Endometrial microvascular endothelial cells (primary cell): Measurements from ENCODE around the gene PPP3CA. TPM values are rescaled to one million over a fixed set of nuclear protein-coding genes. Genes with fewer than 3 reads are reported as not detected.

Experiments used
- in situ Hi-C: cut with HindIII; loops from 2 replicates; pipeline ENCODE4 v1.10.0; 2017; ENCODE audit warnings: low sequenced_read_pairs, low pct_unique_long_range_greater_than_20kb; ENCODE audit errors: inconsistent ontology term
- total RNA-seq: library from RNA; depleted of rRNA; stranded (reverse); fragments of >200 nt; gene quantifications from one replicate; pipeline ENCODE4 v1.2.3, GENCODE V29; 2015; ENCODE audit errors: inconsistent ontology term

PPP3CA gene
- total RNA-seq, 1 donor from 2014 or later, result 33.0 TPM

DNA sequence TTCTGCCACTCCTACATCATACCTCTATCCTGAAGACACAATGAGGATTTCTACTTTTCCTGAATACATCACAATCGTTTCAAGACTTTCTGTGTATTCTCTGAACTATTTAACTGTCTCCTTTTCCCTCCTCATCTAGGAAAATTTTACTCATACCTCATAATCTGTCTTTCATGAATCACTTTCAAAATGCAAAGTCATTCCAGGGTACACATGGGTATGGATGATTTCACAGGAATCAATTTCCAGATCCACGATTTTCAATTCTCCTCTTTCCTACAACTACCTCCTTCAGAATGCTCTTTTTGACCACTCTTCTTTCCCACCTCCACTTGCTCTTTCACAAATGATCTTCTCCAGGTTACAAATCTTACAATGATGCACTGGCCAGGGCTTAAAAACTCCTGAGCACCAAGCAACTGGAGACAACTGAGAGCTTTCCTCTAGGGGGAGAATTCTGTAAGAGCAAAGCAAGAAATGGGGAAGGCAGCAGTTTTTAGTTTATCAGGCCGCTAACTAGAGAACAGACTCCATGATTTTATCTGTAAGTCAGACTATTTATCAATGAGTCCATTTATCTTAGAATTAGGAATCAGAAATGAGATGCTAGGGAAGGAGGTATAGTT, 116.4 kb downstream of the PPP3CA start:
- in situ Hi-C loops, result no loop called here

DNA sequence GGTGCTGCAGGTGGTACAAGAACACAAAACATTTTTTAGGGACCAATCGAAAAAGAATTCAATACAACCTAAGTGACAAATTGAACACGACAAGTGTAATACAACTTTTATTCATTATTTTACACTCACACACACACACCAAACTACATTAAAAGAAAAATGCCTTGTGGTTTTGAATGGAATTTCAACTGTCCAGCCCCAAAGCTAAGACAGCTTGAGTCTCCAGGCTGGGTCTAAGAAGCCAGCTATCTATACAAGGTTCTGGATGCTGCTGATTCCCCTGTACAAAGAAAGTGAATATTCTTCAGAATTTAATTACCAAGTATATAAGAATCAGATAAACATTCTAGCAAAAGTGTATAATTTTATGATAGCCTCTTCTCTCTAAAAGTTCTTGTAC, 118.2 kb downstream of the PPP3CA start:
- in situ Hi-C loops, result no loop called here

DNA sequence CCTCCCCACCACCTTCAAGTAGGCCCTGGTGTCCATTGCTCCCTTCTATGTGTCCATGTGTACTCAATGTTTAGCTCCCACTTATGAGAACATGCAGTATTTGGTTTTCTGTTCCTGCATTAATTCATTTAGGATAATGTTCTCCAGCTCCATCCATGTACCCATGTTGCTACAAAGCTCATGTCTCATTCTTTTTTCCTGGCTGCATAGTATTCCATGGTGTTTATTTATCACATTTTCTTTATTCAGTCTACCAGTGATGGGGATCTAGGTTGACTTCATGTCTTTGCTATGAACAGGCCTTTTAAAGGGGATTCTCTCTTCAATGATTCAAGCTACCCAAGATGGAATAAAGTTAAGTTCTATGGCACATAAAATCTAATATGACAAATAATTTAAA, 119.6 kb downstream of the PPP3CA start:
- in situ Hi-C loops, result no loop called here

DNA sequence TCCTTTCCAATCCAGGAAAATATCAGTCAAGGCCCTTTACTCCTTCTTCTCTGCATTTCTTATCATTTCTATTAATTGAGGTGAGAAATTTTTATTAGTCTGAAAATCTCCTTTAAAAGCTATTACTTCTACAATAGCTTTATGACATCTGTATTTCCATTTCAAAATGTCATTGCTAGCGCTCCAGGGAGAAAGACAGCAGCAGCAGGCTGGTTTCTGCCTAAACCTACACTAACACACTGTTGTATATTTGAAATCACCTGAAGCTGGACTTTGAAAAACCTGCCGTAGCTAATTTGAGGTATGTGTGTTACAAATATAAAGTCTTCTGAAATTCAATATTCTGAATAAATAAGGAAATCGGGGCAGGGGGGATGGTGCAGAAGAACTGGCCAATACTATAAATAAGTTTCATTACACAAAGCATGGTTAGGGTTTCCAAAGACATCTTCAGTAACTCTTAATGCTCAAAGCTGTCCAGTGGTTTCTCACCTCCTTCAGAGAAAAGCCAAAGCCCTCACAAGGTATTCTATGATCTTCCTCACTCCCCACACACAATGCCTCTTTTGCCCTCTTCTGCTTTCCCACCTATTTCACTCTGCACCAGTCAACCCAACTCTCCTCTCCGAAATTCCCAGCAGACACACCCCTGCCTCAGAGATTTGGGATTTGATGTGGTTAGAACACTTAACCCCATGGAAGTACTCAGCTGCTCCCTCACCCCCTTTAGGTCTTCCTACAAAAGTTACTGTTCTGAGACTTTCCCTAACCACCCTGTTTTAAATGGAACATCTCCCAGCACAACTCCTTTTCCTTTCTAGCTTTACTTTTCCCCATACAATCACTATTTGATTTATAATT, 122.7 kb downstream of the PPP3CA start:
- in situ Hi-C loops, result no loop called here

DNA sequence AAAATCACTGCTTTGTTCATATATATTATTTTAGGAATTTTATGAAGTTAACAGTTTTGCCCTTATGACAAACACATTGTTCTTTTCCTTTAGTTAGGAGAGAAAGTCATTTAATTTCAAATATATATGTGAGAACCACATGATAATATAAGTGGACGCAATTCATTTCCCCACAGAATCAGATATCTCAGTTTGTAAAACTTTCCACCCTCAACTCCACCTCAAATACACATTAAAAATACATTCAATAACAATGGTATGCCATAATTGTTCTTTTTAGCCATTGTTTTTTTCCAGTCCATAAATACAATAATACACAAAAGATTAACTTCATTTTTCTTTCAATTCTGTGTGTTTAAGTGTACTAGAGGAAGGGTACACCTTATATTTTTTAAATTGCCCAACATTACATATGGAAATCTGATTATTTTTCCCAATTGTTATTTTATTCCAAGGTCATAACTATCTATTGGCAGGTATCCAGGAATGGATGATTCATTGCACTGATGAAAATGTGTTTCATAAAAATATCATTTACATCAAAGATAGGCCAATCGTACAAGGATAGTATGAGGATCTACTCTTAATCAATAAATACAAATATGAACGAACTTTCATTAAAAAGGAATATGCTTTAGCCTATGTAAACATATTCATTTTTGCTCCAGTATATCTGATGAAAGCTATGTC, 125.0 kb downstream of the PPP3CA start:
- in situ Hi-C loops, result no loop called here

DNA sequence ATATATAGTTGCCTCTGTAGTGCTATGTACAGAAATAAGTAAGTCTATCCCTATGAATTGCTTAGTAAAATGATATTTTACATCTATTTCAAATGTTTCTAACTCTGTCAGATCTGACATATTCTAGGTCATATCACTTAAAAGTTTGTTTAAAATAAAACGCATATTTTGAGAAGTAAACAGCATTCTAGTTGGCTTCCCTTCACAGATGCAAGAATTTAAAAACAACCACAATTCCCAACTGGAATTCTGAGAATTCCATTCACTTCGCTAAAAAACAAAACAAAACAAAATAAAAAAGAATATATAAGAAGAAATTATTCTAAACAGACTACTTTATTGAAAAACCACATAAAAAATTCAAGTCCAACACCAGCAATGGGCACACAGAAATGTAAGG, 126.0 kb downstream of the PPP3CA start:
- in situ Hi-C loops, result no loop called here

DNA sequence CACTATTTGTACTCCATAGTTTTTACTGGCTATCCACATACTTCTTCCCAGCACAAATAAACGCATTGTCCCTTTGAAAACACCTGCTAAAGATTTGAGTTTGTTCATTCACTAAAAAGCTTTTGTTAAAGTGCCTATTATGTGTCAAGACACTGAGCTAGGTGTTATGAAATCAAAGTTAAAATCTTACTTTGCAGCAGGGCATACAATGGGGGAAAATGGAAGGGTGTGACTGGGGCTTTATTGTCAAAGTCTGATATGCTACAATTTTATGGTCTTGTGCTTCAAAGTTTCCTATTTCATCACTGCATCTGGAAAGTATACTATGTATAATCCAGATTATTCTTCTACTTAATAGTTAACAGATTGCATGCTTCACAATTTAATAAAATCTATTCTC, 128.4 kb downstream of the PPP3CA start:
- in situ Hi-C loops, result no loop called here

GRCh38 chr4:101218346-101218745, 129.0 kb downstream of the PPP3CA start:
- in situ Hi-C loops, result no loop called here

DNA sequence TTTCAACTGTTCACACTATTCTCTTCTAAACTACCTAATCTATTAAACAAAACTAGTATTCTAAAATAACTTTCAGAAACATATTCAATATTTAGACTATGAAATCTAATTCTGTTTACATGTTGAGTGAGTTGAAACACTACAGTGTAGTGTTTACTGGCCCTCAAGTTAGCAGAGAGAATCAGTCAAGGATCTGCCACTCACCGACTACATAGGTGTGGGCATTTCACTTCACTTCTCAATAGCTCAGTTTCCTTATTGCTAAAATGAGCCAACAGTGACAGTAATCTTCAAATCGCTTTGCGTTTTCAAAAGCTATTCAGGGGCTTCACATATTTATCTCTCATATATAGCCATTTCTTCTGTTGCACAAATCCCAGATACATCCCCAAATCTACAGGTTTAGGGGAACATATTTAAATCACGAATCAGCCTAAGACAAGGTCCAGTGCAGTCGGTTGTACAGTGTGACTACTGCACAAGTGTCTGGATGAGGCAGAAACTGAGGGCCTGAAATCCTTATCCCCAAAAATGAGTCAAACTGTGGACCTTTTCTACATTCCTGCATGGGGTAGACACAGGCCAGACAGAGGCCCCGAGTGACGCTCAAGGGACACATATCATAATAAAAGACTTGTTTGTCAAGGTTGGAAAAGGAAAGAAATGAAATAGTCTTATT, 129.8 kb downstream of the PPP3CA start:
- in situ Hi-C loops, result no loop called here

- in situ Hi-C loops, result no loop called here
Observed at GRCh38 chr4:101211146-101211553, 136.2 kb downstream of the PPP3CA start.

GRCh38 chr4:101210331-101210730, 137.0 kb downstream of the PPP3CA start:
- in situ Hi-C loops, result no loop called here

GRCh38 chr4:101208171-101208570, 139.2 kb downstream of the PPP3CA start:
- in situ Hi-C loops, result no loop called here

DNA sequence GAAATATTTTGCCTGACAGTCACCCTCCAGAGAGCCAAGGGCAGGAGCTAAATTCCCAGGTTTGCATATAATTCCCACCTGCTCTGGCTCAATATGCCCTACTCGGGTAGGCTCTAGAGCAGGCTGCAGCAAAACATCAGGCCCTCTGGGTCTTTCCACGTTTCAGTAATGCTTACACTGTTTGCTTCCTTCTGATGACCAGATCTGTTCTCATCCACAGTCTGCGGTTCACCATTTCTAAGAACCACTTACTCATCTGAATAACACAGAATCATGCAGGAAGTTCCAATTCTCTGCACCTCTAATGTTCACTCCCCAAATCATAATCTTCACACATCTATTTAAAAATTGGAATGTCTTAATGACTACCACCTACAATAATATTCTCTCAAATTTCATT, 141.4 kb downstream of the PPP3CA start:
- in situ Hi-C loops, result no loop called here

- in situ Hi-C loops, result no loop called here
Observed at GRCh38 chr4:101201421-101201820, 145.9 kb downstream of the PPP3CA start.

- in situ Hi-C loops, result no loop called here
Observed at GRCh38 chr4:101200561-101200960, 146.8 kb downstream of the PPP3CA start.

DNA sequence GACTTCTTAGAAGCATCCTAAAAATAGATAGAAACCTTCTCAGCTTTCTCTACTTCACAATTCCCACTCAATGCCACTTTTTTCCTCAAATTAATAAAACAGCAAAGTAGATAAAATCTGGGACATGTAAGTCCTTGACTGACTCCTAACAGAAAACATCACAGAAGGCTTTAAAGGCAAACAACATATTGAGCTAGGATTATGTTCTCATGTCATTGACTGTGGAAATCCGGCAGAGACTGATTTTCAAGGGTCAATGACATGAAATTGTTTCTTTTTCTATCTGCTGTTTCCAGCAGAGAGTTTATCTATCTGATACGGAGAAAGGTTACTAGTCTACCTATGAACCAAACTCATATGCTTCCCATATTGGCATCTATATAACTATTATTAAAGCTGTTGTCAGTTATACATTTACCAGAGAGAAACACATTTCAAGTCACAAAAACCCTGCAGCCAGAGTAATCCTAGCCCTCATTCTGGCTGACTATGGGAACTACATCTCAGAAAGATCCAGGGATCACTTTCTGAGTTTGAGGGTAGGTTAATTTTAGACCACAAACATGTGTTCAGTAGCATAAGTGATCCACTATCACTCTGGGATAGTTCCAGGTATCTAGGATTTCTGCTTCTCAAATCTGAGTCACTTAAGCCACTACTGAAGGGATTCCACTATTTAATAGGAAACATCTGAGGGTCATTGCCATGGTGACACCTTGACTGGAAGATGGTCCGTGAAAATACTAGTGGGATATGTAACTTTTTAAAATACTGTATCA, 147.6 kb downstream of the PPP3CA start:
- in situ Hi-C loops, result no loop called here

GRCh38 chr4:101198682-101199339, 148.5 kb downstream of the PPP3CA start:
- in situ Hi-C loops, result no loop called here

GRCh38 chr4:101197350-101197749, 150.0 kb downstream of the PPP3CA start:
- in situ Hi-C loops, result no loop called here
